Stomach smooth muscle (tissue), 2 donors: ENCODE measurements around the gene OR56A5.
"Not testable (repeated sequence)": the region's sequence is repeated elsewhere in the genome, so short reads cannot be mapped to it uniquely, and the experiment has no call there.

Experiments
- H3K27ac ChIP-seq: one replicate; pipeline ENCODE4 v1.7.0; 2013; ENCODE audit warnings: mild to moderate bottlenecking, low read length, inconsistent platforms
- H3K27me3 ChIP-seq, 2 donors: one replicate each; pipeline ENCODE4 v1.7.0; 2013; ENCODE audit warnings: low read length in 2 of 2; ENCODE audit not compliant: insufficient read depth in 2 of 2, control insufficient read depth in 1 of 2
- H3K36me3 ChIP-seq, 2 donors: one replicate each; pipeline ENCODE4 v1.7.0; 2013; ENCODE audit warnings: low read length in 2 of 2; ENCODE audit not compliant: control insufficient read depth in 2 of 2, insufficient read depth in 2 of 2
- H3K4me1 ChIP-seq: one replicate; pipeline ENCODE4 v1.7.0; 2013; ENCODE audit warnings: low read length; ENCODE audit not compliant: control insufficient read depth, insufficient read depth
- H3K4me3 ChIP-seq, 2 donors: one replicate each; pipeline ENCODE4 v1.7.0; 2013; ENCODE audit warnings: low read length in 2 of 2
- H3K9ac ChIP-seq, 2 donors: one replicate each; pipeline ENCODE4 v1.7.0; 2013; ENCODE audit warnings: low read length in 2 of 2, mild to moderate bottlenecking in 1 of 2
- H3K9me3 ChIP-seq, 2 donors: one replicate each; pipeline ENCODE4 v1.7.0; 2013; ENCODE audit warnings: low read length in 2 of 2; ENCODE audit not compliant: control insufficient read depth in 2 of 2
- donor health status: healthy.
- donor health status: Pancreatic carcinoma.

The OR56A5 gene

DNA sequence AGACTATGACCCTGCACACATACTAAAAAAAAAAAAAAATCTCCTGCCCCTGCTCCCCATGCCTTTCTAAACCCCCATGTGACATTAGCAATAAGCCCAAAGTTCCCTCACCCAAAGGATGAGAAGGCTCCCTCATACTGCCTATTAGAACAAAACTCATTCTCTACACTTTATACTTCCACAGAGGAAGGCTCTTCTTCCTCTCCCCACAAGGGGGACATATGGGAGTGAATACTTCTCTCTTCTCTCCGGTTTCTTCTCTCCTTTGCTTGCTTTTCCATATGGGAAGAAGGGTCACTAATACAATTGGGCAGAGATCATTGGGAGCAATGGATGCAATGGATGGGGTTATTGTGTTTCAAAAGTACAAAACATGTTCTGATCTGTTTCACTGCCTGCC, 15.1 kb upstream of the OR56A5 start:
- H3K36me3 ChIP-seq: no peaks in the 10 kb centered on the region
- H3K4me1 ChIP-seq: no peaks in the 10 kb centered on the region
- H3K4me3 ChIP-seq: no peak overlapping the region
- peaks cover 2 to 6% of the 10 kb centered on the region in 2 donors for H3K9me3 ChIP-seq
- H3K27me3 ChIP-seq: peaks cover 0 to 4% of the 10 kb centered on the region in 2 donors
- H3K27ac ChIP-seq: no peak overlapping the region
- H3K9ac ChIP-seq: no peak overlapping the region

DNA sequence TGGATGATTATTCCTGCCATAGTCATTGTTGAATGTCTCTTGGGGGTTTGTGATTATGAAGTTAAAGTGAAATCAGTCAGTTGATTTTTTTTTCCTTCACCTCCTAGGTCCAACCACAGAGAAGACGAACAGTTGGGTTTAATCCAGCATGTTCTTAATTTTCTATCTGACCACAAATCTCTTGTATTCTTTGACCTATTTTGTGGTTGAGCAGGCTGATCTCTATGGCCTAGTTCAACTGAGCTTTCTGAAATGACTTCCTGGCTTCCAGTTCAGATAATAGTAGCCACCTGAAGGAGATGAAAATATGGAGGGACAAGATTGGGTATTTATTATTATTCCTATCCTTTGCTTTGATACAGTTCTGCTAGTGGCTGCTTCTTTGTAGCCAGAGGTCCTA, 5.2 kb upstream of the OR56A5 start:
- no peak overlapping the region for H3K27ac ChIP-seq
- H3K9ac ChIP-seq: no peak overlapping the region
- no peaks in the 10 kb centered on the region for H3K36me3 ChIP-seq
- H3K9me3 ChIP-seq: no peaks in the 10 kb centered on the region
- H3K4me3 ChIP-seq: no peak overlapping the region
- no peaks in the 10 kb centered on the region for H3K27me3 ChIP-seq
- H3K4me1 ChIP-seq: no peaks in the 10 kb centered on the region

DNA sequence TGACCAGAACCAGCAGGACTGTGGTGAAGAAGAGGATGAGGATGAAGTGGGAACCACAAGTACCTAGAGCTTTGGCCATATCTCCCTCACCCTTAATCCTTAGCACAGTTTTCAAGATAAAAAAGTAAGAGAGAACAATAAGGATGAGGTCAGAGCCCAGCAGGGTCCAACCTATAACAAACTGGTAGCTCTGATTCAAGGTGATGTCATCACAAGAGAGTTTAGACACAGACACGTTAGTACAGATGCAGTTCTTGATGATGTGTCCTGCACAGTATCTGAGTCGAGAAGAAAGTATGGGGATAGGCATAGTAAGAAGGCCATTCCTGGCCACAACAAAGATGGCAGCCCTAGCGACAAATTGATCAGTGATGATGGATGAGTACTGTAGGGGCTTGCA, 586 bp downstream of the OR56A5 start:
- Histone ChIP-seq H3K9me3 (peaks cover 5% of the 10 kb centered on the region in 2 donors), H3K27ac (no peak overlapping the region), H3K4me3 (no peak overlapping the region), H3K36me3 (no peaks in the 10 kb centered on the region), H3K9ac (no peak overlapping the region), H3K4me1 (no peaks in the 10 kb centered on the region), H3K27me3 (no peaks in the 10 kb centered on the region)

DNA sequence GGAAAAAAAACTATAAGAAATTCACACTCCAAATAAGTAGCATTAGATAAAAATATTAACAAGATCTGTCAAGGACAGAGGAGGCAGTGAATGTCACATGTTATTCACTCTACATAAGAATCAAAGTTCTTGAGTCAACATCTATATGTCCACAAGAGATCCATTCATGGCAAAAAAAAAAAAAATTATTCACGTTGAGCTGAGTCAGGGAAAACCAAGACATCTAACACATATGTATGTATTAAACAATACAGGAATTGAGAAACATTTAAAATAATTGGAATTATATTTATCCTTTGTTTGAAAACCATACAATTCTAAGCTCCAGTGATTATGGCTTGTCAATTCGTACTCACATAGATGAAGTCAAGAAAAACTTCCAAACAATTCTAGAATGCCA, 1.3 kb downstream of the OR56A5 start:
- Histone ChIP-seq H3K4me3 (no peak overlapping the region), H3K4me1 (no peaks in the 10 kb centered on the region), H3K27ac (no peak overlapping the region), H3K27me3 (no peaks in the 10 kb centered on the region), H3K9ac (no peak overlapping the region), H3K36me3 (no peaks in the 10 kb centered on the region), H3K9me3 (peaks cover 5% of the 10 kb centered on the region in 2 donors)

DNA sequence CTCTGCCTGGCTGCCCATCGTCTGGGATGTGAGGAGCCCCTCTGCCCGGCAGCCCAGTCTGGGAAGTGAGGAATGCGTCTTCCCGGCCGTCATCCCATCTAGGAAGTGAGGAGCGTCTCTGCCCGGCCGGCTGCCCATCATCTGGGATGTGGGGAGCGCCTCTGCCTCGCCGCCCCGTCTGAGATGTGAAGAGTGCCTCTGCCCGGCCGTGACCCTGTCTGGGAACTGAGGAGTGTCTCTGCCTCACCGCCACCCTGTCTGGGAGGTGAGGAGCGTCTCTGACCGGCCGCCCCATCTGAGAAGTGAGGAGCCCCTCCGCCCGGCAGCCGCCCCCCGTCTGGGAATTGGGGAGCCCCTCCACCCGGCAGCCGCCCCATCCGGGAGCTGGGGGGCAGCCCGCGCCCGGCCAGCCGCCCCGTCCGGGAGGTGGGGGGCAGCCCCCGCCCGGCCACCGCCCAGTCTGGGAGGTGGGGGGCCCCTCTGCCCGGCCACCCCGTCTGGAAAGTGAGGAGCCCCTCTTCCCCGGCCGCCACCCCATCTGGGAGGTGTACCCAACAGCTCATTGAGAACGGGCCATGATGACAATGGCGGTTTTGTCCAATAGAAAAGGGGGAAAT, 7.5 kb downstream of the OR56A5 start:
- H3K4me1 ChIP-seq, H3K9ac ChIP-seq, H3K36me3 ChIP-seq, H3K4me3 ChIP-seq, H3K27me3 ChIP-seq, H3K27ac ChIP-seq, H3K9me3 ChIP-seq: not testable (repeated sequence)

DNA sequence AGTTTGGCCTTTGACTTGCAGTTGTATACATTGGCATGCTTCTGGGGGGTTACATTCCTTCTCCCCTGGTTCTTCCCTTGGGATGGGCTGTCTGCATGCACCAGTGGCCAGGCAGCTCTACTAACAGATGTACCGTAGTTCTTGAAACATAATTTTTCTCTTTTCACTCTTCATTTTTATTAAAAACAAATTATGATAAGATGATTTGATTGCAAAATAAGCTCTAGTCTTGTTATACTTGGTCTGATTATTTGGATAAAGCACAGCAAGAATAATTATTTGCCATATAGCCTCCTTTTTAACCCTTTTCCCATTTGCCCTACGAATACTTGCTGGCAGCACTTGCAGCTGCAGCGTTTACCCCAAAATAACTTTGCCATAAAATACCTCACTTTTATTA, 12.7 kb downstream of the OR56A5 start:
- no peak overlapping the region for H3K9ac ChIP-seq
- H3K27me3 ChIP-seq: no peaks in the 10 kb centered on the region
- no peak overlapping the region for H3K27ac ChIP-seq
- H3K9me3 ChIP-seq: no peaks in the 10 kb centered on the region
- no peak overlapping the region for H3K4me3 ChIP-seq
- no peaks in the 10 kb centered on the region for H3K4me1 ChIP-seq
- no peaks in the 10 kb centered on the region for H3K36me3 ChIP-seq

DNA sequence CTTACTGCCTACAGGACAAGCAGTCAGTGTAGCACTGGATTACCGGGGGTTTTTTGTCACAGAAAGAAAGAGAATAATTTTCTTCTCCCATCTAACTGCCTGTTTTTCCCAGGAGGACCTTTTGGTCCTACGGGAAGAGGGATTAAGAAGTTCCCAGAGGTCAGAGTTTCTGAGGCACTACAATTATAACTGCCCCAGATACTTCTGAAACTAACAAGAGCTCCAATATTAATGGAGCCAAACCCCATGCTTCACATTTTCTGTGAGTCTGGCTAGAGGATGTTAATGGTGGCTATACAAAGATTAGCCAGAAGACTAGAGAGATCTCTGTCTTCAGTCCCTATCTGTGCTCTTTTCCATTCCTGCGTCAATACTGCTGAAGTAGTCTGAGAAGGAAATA, 26.3 kb downstream of the OR56A5 start, which contains the start of gene OR56A3:
Gene OR56A3 (plus strand): TSS at position 301 of the 400 bp plus-strand sequence. CDS start 5,096 bp downstream, outside the sequence.
- no peaks in the 10 kb centered on the region for H3K4me1 ChIP-seq
- H3K4me3 ChIP-seq: no peak within 1 kb of the TSS
- no peak within 1 kb of the TSS for H3K9ac ChIP-seq
- peaks cover 0 to 2% of the 10 kb centered on the region in 2 donors for H3K27me3 ChIP-seq
- peaks cover 0 to 3% of the 10 kb centered on the region in 2 donors for H3K9me3 ChIP-seq
- no peaks in the 10 kb centered on the region for H3K36me3 ChIP-seq
- H3K27ac ChIP-seq: no peak within 1 kb of the TSS

DNA sequence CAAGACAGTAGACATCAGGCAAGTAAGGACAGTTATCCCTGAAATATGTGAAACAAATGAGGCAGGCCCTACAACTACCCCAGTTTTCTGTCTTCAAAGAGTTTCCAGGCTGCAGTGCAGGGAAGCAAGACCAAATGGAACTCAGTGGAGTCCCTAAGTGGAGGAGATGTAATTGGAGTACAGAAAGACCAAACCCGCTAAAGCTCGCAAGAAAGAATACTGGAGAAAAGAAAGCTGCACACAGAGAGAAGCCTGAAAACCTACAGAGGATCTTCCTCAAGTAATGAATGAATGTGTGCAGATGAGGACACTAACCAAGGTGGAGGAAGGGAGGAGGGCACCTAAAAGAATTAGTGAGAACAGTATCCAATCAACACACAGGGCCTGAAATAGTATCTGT, 27.5 kb downstream of the OR56A5 start:
- peaks cover 0 to 2% of the 10 kb centered on the region in 2 donors for H3K27me3 ChIP-seq
- H3K9me3 ChIP-seq: peaks cover 0 to 3% of the 10 kb centered on the region in 2 donors
- no peaks in the 10 kb centered on the region for H3K4me1 ChIP-seq
- H3K36me3 ChIP-seq: no peaks in the 10 kb centered on the region
- no peak overlapping the region for H3K9ac ChIP-seq
- no peak overlapping the region for H3K4me3 ChIP-seq
- no peak overlapping the region for H3K27ac ChIP-seq

DNA sequence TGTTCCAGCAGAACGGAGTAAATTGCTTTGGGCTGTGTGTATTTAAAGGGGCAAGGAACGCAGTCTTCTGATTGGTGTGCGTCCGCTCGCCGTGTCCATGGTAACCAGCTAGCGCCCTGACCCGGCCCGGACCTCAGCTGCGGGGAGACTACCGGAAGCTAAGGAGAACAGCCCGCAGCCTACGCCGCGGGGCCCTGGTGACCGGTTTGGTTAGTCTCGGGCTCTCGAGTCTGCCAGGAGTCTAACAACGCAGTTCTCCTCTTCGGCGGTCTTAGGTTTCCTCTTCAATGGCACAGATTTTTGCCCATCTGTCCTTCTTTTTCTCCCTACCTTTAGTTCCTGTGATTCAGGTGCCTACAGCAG, 29.7 kb downstream of the OR56A5 start:
- Histone ChIP-seq H3K4me1 (no peaks in the 10 kb centered on the region), H3K4me3 (no peak overlapping the region), H3K27ac (no peak overlapping the region), H3K9me3 (peaks cover 0 to 3% of the 10 kb centered on the region in 2 donors), H3K36me3 (no peaks in the 10 kb centered on the region), H3K9ac (no peak overlapping the region), H3K27me3 (peaks cover 0 to 2% of the 10 kb centered on the region in 2 donors)

DNA sequence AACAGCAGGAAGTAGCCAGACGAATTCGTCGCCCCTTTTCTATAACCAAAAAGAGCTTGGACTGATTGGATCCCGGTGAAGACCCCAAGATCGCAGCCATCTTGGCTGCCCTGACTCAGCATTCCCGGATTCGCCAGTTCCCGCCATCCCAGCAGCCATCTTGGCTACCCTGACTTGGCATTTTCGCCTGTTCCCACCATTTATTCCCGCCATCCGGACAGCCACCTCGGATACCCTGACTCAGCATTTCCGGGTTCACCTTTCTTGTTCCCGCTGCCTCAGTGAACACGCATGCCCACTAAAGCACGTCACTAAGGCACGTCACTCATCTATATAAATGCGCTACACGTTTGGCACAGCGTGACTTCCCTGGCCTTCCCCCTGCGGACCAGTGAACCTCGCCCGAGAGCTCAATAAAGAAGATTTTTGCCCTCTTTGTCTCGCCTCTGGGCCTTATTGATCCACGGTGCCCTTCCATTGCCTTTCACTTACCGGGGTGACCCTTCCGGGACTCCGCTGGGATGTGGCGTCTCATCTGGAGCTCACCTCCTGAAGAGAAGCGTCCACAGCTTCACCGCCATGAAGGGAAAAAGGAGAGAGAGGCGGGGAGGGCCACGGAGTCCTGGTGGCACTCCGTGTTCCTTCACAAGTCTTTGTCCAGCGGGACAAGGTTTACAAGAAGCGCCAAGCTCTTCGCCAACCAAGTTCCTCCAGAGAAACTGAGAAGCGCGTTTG, 30.3 kb downstream of the OR56A5 start:
- Histone ChIP-seq H3K9me3 (peaks cover 0 to 3% of the 10 kb centered on the region in 2 donors), H3K36me3 (no peaks in the 10 kb centered on the region), H3K27me3 (peaks cover 0 to 2% of the 10 kb centered on the region in 2 donors), H3K9ac (no peak overlapping the region), H3K4me1 (no peaks in the 10 kb centered on the region), H3K4me3 (no peak overlapping the region), H3K27ac (no peak overlapping the region)

DNA sequence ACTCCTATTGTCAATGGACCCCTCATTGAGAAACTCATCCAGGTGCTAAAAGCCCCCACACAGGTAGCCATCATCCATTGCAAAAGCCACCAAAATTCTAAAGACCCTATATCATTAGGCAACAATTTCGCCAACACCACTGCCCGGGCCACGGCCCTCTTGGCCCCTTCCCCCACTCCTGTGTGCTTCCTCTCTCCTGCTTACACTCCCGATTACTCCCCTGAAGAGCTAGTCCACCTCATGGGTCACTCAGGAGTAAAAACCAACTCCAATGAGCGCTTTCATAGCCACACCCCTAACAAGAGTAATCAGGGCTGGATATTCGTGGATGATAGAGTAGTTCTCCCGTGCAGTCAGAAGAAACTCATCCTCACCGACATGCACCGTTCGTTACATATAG, 35.2 kb downstream of the OR56A5 start:
- Histone ChIP-seq H3K4me1 (no peaks in the 10 kb centered on the region), H3K36me3 (no peaks in the 10 kb centered on the region), H3K9me3 (peaks cover 0 to 16% of the 10 kb centered on the region in 2 donors), H3K4me3 (no peak overlapping the region), H3K27ac (no peak overlapping the region), H3K9ac (no peak overlapping the region), H3K27me3 (no peaks in the 10 kb centered on the region)
